Raji (cell line): ENCODE measurements around the gene ZDHHC20.

Source experiments
- POLR2A ChIP-seq: IDR thresholded peaks from 2 replicates; pipeline ENCODE4 v1.6.1; 2011; ENCODE audit warnings: low read depth, low read length, control low read depth; ENCODE audit not compliant: insufficient read depth

The ZDHHC20 gene

DNA sequence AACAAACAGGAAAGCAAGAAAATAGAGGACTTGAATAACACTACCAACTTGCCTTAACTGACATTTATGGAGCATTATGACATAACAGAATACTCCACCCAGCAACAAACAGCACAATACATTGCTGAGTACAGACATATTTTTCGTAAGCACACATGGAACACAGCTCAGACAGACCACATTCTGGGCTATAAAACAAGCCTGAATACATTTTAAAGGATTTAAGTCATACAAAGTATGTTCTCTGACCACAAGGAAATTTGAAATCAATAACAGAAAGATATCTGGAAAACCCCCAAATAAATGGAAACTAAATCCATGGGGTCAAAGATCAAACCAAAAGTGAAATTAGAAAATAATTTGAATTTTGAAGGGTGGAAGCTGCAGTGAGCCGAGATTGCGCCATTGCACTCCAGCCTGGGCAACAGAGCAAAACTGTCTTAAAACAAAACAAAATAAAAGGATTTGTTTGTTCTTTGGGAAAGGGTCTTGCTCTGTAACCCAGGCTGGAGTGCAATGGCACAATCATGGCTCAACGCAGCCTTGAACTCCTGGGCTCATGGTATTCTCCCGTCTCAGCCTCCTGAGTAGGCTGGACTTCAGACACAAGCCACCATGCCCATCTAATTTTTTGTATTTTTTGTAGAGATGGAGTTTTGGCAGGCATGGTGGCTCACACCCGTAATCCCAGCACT is 5.6 kb downstream of the ZDHHC20 start:
- no peak for TF ChIP-seq POLR2A

DNA sequence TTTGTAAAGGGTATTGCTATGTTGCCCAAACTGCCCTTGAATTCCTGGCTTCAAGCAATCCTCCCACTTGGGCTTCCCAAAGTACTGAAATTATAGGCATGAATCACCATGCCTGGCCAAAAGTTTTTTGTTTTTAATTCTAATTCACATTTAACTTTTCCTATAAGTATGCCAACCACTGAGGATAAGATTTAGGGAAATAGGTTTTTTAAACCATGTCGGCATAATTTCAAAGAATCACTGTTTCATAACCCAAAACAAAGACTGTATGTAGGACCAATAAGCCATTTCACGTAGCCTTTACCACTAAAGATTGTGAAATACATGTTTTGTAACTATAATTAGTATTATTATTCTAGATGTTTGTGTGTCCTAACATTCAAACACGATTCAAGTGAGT is 8.2 kb downstream of the ZDHHC20 start:
- TF ChIP-seq POLR2A: no peak

DNA sequence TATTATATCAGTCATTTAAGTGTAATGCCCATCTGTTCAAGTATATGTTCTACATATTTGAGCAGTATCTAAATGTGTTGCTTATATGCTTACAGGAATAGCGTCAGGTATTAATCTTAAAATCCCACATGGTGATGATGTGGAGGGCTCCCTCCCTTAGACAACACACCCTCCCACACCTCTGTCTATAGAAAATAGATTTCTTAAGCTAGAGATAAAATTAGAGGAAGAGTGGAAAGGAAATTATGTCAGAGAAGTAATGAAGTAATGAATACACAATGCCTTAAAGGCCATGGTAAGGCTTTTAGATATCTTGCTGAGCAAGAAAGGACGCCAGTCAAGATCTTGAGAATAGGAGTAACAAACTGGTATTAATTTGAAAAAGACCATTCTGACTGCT is 12.4 kb downstream of the ZDHHC20 start:
- TF ChIP-seq POLR2A: no peak

DNA sequence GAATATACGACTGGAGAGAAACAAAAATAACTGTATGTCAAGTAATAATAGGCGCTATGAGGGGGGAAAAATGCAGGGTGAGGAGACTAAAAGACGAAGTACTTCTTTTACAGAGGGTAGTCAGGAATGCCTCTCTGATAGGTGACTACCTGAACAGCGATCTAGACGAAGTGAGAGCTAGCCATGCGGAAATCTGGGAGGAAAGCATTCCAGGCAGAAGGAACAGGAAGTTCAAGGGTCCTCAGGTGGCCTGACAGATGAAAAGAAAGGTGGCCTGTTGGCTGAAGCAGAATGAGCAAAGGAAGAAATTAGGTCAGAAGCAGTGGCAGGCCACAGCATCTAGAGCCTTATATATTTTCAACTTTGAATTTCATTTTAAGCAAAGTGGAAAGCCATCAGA is 13.3 kb downstream of the ZDHHC20 start:
- no peak for TF ChIP-seq POLR2A

DNA sequence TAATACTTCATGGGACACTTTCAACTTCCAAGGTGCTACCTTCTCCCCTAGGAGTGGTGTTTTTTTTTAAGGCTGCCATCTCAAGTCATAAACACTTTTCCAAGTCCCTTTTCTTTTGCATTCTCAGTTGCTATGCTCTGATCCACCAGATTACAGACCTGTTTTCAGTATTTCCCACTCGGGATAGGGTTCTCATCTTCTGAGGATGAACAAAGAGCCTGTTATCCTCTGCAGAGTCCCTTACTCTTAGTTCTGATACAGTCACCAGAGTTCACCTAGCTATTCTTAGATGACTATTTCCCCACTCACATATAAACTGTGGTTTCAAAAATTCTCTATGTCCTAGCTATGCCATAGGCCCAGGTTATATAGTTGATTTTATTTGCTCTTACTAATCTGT is 15.9 kb downstream of the ZDHHC20 start:
- TF ChIP-seq POLR2A: no peak

GRCh38 chr13:21436582-21436981 is 22.5 kb downstream of the ZDHHC20 start:
- TF ChIP-seq POLR2A: no peak

DNA sequence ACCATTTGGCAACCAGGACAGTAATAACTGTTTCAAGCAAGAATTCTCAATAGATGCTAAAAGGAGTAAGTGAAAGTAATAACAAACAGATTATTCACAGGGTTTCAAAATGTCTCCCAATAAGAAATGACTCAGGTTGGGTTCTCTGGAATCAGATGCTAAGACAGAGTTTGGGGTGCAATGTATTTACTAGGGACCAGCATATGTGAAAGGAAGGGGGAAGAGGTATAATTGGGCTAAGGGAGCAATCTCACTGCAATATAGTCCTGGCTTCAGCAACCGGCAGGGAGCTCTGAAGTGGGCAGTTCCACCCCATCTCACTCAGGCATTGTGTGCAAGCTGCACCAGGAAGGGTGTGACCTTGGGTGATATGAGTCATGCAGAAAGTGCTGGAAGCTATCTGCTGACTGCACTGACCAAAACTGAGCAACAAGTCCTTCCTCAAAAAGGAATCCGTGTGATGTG is 23.4 kb downstream of the ZDHHC20 start:
- no peak for TF ChIP-seq POLR2A

DNA sequence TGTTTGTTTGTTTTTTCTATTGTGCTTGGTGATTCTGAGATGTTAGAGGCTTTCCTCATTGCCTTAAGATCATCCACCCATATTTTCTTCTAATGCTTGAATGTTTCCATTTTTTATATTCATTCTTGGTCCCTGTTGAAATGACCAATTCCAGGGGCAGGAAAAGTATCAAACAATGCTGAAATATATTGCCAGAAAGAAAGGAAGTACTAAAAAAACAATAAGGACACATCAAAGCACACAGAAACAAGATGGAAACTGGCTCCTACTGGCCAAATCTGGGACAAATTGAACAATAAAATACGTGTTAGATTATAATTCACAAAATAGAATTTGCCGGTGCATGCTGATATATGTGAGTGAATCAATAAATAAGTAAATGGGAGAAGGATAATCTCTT is 23.9 kb downstream of the ZDHHC20 start:
- no peak for TF ChIP-seq POLR2A

DNA sequence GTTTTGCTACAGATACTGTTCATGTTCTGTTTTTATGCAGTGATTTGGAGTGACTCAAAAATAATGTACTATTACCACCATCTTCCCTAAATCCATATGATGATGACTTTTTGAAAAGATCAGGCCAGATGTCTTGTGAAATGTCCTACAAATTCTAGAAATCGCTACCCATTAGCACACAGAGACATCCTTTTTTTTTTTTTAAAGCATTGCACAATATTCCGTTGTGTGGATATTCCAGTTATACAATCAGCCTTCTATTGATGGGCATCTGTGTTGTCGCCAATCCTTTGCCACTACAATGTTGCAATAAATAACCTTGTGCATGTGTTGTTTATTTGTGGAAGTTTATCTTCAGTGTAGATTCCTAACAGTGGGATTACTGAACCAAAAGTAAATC is 24.5 kb downstream of the ZDHHC20 start:
- no peak for TF ChIP-seq POLR2A

- no peak for TF ChIP-seq POLR2A
Observed at GRCh38 chr13:21429211-21429610, 29.9 kb downstream of the ZDHHC20 start.

DNA sequence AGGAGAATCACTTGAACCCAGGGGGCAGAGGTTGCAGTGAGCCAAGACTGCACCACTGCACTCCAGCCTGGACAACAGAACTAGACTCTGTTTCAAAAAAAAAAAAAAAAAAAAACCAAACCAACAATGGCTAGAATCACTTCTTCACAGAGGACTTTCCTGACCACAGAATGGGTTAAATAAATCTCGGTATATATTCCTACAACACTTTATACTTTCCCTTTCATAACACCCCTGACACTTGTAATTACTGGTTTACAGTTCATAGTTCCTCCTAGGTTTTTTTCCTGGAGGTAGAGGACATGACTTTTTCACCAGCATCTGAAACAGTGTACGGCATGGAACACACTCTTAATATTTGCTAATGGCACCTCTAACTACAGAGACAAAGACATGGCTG is 31.4 kb downstream of the ZDHHC20 start:
- TF ChIP-seq POLR2A: no peak

DNA sequence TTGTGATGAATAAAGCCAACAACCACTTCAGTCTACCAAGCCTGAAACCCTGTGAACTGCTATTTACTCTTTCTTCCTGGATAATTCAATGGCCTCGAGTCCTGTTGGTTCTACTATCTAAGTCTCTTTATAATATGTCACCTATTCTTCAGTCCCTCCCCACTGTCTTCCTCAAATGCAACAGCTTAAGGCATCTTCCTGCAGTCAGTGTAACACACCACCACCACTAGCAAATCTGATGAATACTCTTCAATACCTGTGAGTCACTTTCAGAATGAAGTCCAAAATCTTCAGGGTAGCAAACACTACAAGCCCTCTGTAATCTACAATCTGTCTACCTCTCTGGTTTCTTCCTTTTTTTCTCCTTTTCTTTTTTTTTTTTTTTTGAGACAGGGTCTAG is 32.9 kb downstream of the ZDHHC20 start:
- TF ChIP-seq POLR2A: no peak

- no peak for TF ChIP-seq POLR2A
Observed at GRCh38 chr13:21420706-21421105, 38.4 kb downstream of the ZDHHC20 start.

- TF ChIP-seq POLR2A: no peak
Observed at GRCh38 chr13:21413013-21413412, 46.1 kb downstream of the ZDHHC20 start.

DNA sequence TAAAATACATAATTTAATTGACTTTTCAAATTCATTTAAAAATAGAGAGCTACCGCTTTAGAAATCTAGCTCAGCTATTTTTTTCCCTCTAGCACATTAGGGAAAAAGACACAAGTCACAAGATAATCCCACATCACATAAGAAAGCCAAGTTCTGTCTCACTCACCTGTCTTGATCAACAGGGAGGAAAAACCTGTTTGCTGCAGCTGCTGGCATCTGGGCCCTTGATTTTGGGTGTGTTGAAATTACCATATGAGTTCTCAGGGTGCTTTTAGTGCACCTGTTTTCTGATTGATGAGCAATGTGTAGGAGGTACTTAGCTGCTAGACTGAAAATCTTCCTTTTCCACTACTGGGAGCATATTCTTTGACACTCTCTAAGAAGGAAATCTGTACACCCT is 53.8 kb downstream of the ZDHHC20 start:
- no peak for TF ChIP-seq POLR2A

DNA sequence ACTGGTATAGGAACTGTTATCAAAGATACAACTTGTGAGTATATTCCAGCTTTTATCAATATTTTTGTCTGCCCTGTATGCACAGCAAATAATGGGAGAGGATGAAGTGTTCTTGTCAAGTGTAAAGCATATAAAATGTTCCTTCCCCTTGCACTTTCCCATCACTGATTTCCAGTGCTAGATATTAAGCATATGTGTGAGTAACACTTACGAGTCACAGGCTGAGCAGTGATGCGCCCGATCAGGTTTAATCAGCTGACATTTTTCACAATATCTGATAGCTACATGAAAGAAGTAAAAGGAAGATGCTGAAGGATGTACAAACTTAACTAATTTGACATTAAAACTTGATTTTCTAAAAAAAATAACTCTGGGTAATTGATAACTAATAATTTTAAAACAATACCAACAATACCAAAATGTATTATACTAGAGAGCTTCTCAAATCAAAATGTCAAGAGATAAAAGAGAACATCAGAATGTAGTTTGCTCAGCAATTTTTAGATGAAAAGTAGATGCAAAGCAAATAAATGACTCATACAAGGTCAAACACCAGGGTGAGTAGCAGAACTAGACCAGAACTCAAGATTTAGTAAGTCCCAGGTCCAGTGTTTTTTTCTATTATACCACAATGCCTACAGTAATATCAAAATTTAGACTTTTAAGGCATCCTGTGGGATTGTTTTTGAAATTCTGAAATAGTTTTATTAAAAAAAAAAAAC is 56.4 kb downstream of the ZDHHC20 start:
- TF ChIP-seq POLR2A: no peak

DNA sequence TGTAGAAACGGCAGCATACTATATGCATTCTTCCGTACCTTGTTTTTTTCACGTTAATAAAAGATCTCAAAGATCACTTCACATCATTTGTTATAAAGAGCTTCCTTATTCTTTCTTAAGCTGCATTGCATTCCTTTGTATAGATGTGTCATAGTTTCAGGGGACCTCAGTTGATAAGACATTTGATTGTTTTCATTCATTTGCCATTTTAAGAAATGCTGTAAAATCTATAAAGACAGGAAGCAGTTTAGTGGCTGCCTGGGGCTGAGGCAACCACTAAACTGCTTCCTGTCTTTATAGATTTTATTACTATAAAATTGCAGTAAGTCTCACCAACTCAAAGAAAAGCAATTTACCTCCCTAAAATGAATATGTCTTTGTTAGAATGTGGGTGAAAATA is 59.4 kb downstream of the ZDHHC20 start:
- no peak for TF ChIP-seq POLR2A
